ENCODE results near the gene ERN1. TPM values are rescaled to one million over a fixed set of nuclear protein-coding genes. Genes with fewer than 3 reads are reported as not detected.

The ERN1 gene
- total RNA-seq, 1 donor from 2014 or later = 16.7 TPM

DNA sequence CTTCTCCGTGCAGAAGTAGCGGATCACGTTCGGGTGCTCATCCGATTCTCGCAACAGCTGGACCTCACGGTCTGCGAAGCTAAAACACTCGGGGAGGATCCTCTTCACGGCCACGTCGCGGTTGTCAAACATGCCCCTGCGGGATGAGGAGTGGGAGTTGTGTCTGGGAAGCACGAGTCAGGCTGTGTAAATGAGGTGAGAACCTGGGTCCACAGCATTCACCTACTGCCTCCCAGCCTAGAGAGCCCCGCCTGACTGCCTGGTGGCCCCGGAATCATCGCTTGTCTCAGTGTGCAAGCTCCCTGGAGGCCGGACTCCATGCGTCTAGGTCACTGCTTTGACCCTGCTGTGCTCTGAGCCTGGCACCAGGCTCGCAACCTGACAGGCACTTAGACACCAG, 75.6 kb downstream of the ERN1 start:
- Mint-ChIP-seq H3K4me1 (ENCODE audit: unreplicated experiment) (peaks cover 30% of the 10 kb centered on the region), H3K4me3 (ENCODE audit: unreplicated experiment) (no peak overlapping the region), H3K27ac (ENCODE audit: unreplicated experiment) (no peak overlapping the region), H3K9me3 (ENCODE audit: unreplicated experiment) (no peaks in the 10 kb centered on the region), H3K36me3 (ENCODE audit: low read depth, unreplicated experiment) (peaks cover 48% of the 10 kb centered on the region), H3K27me3 (ENCODE audit: unreplicated experiment) (peaks cover 2% of the 10 kb centered on the region)
- TF ChIP-seq, protein P1, sequence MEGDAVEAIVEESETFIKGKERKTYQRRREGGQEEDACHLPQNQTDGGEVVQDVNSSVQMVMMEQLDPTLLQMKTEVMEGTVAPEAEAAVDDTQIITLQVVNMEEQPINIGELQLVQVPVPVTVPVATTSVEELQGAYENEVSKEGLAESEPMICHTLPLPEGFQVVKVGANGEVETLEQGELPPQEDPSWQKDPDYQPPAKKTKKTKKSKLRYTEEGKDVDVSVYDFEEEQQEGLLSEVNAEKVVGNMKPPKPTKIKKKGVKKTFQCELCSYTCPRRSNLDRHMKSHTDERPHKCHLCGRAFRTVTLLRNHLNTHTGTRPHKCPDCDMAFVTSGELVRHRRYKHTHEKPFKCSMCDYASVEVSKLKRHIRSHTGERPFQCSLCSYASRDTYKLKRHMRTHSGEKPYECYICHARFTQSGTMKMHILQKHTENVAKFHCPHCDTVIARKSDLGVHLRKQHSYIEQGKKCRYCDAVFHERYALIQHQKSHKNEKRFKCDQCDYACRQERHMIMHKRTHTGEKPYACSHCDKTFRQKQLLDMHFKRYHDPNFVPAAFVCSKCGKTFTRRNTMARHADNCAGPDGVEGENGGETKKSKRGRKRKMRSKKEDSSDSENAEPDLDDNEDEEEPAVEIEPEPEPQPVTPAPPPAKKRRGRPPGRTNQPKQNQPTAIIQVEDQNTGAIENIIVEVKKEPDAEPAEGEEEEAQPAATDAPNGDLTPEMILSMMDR (IDR thresholded peaks at IDR 0.05; ENCODE audit: unreplicated experiment) = no peak
- no peak for DNase-seq (ENCODE audit: low spot score)

DNA sequence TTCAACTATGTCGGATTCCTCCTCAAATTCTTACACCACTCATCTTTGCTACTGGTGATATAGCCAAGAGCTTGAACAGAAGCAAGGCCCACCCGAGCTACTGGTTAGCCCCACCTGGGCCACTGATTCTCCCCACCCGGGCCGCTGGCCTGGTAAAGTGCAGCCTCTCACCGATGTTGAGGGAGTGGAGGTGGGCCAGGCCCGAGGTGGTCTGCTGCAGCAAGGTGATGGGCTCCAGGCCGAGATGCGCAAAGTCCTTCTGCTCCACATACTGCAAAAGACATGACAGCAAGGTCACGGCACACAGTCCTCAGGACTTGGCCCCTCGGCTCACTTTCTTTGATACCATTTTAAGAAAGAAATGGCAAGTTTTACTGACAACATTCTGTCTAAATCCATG, 76.8 kb downstream of the ERN1 start:
- DNase-seq (ENCODE audit: low spot score) = no peak
- TF ChIP-seq, protein P1 (IDR thresholded peaks at IDR 0.05; ENCODE audit: unreplicated experiment) = no peak
- H3K36me3 Mint-ChIP-seq (ENCODE audit: low read depth, unreplicated experiment) = peaks cover 41% of the 10 kb centered on the region
- H3K9me3 Mint-ChIP-seq (ENCODE audit: unreplicated experiment) = no peaks in the 10 kb centered on the region
- no peak overlapping the region for H3K4me3 Mint-ChIP-seq (ENCODE audit: unreplicated experiment)
- H3K27ac Mint-ChIP-seq (ENCODE audit: unreplicated experiment) = no peak overlapping the region
- peaks cover 2% of the 10 kb centered on the region for H3K27me3 Mint-ChIP-seq (ENCODE audit: unreplicated experiment)
- peaks cover 20% of the 10 kb centered on the region for H3K4me1 Mint-ChIP-seq (ENCODE audit: unreplicated experiment)

DNA sequence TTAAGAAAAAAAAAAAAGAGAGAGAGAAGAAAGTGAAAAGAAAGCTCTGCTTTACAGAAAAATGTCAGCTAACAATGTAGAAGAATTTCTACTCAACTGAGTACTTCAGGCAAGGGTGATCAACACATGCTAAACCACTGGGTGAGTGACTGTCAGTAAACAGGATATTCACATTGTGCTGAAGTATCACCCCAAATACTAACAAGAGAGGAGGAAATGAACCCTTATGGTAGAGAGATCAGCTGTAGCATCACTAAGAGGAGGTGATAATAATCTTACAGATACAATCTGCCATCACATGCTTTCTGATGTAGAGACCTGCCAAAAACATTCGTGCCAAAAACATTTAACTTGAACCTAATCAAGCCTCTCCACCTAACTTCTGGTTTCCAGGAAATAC, 78.8 kb downstream of the ERN1 start:
- no peak overlapping the region for H3K4me3 Mint-ChIP-seq (ENCODE audit: unreplicated experiment)
- H3K27me3 Mint-ChIP-seq (ENCODE audit: unreplicated experiment) = peaks cover 2% of the 10 kb centered on the region
- H3K9me3 Mint-ChIP-seq (ENCODE audit: unreplicated experiment) = no peaks in the 10 kb centered on the region
- peaks cover 35% of the 10 kb centered on the region for H3K36me3 Mint-ChIP-seq (ENCODE audit: low read depth, unreplicated experiment)
- no peak for DNase-seq (ENCODE audit: low spot score)
- H3K4me1 Mint-ChIP-seq (ENCODE audit: unreplicated experiment) = peaks cover 14% of the 10 kb centered on the region
- no peak overlapping the region for H3K27ac Mint-ChIP-seq (ENCODE audit: unreplicated experiment)
- TF ChIP-seq, protein P1 (IDR thresholded peaks at IDR 0.05; ENCODE audit: unreplicated experiment) = no peak

DNA sequence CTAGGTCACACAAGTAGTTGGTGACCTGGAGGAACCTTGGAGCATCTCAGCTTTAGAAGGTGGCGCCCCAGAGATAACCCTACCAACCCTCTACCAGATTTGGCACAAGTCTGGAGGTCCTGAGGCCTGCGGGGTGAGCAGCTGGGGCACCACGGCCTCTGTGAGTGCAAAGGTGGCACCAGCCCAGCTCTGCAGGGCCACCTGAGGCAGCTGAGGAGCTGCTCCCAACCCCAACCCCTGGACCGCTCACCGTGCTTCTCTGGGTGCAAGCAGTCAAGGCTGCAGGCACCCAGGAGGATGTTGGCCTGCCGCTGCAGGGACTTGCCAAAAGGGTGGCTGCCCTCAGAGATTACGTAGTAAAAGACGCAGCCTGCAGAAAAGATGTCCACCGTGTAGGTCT, 81.1 kb downstream of the ERN1 start:
- Mint-ChIP-seq H3K36me3 (ENCODE audit: low read depth, unreplicated experiment) (peaks cover 39% of the 10 kb centered on the region), H3K9me3 (ENCODE audit: unreplicated experiment) (no peaks in the 10 kb centered on the region), H3K27ac (ENCODE audit: unreplicated experiment) (no peak overlapping the region), H3K27me3 (ENCODE audit: unreplicated experiment) (peaks cover 5% of the 10 kb centered on the region), H3K4me1 (ENCODE audit: unreplicated experiment) (peaks cover 8% of the 10 kb centered on the region), H3K4me3 (ENCODE audit: unreplicated experiment) (no peak overlapping the region)
- TF ChIP-seq, protein P1 (IDR thresholded peaks at IDR 0.05; ENCODE audit: unreplicated experiment) = no peak
- no peak for DNase-seq (ENCODE audit: low spot score)

DNA sequence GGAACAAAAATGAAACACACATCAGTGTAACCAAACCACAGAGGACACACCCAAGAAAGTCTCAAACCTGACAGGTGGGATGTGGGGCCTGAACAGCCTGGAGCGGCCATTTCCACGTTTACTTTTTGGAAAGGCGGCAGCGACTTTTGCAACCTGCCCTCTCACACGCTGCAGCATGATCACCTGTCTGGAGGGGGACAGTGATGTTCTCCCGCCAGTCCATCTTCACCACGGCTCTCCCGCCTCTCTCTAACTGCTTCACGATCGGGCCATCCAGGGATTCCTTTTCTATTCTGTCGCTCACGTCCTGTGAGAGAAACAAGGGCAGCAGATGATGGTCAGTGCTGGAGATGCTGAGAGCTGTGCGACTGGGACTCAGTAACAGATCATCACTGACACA, 84.8 kb downstream of the ERN1 start:
- Mint-ChIP-seq H3K27ac (ENCODE audit: unreplicated experiment) (no peak overlapping the region), H3K9me3 (ENCODE audit: unreplicated experiment) (no peaks in the 10 kb centered on the region), H3K36me3 (ENCODE audit: low read depth, unreplicated experiment) (peaks cover 38% of the 10 kb centered on the region), H3K4me1 (ENCODE audit: unreplicated experiment) (no peaks in the 10 kb centered on the region), H3K27me3 (ENCODE audit: unreplicated experiment) (peaks cover 3% of the 10 kb centered on the region), H3K4me3 (ENCODE audit: unreplicated experiment) (no peak overlapping the region)
- no peak for DNase-seq (ENCODE audit: low spot score)
- TF ChIP-seq, protein P1 (IDR thresholded peaks at IDR 0.05; ENCODE audit: unreplicated experiment) = no peak

Data from endothelial cell (in vitro differentiated cells).